ENCODE data around the gene PLXNA2.

The PLXNA2 gene

DNA sequence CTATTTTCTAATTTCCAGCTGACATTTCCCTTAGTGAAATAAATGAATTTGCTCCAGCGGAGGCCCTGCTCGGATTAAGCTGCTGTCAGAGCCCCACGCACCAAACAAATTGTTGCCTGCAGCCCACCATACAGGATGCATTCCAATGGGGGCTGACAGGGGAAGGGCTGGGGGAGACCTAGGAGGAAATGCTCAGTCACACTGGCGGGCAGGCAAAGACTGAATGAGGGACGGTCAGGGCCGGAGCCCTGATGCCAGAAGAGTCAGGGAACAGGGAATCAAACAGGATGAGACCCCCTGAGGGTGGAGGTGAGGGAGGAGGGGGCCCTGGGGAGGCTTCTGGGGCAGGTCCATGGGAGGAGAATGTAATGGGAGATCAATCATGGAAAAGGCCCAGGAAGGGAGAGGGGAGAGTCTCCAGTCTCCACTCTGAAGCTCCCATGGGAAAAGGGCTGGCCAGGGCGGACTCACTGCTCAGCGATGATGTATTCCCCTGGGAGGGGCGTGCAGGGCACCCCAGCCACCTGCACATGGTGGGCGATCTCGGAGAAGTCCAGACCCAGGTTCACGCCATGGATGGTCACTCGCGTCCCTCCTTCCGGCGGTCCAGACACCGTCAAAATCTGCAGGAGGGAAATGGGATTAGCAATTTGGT is 183.8 kb downstream of the PLXNA2 start:
- DNase-seq (ENCODE audit: low spot score) = no peak

DNA sequence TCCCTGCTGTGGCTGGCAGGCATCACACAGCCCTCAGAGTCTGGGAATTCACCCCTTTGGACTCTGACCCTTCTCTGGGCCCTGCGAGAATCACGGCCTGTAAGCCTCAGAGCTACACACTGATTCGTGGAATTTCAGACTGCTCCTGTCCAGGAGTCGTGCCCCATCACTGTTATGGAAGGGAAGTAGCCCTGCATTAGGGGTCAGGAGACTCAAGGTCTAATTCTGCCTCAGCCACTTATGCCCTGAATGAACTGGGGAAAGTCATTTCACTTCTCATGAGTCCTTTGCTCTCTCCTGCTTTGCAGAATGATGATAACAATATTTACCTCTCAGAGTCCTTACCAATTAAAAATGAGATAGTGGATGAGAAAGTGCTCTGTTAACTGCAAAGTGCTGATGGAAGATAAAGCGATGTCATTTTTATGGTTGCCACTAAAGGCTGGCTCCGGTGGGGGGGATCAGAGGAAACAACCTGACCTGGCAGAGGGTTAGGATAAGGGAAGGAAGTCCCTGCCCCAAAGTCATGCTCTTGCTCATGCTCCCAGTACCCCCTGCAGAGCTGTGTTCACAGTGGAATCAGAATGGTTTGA is 184.7 kb downstream of the PLXNA2 start:
- no peak for DNase-seq (ENCODE audit: low spot score)

GRCh38 chr1:208058756-208059155 is 185.4 kb downstream of the PLXNA2 start:
- DNase-seq (ENCODE audit: low spot score) = no peak

DNA sequence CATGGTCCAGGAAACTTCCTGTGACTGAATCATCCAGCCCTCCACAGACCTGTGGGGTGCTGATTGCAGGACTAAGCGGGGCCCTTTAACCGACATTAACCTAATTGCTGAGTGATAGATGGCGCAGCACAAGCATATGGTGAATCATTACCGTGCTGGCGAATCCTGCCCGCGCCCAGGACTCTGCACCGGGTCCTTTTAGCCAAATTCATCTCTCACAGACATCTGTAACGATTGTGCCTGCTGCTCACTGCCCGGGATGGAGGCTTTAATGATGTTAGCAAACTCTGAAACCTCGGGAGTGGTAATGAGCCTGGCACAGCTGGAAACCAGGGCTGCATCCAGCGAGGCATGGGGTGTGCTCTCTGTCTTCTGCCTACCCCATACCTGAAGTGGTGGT is 185.9 kb downstream of the PLXNA2 start:
- no peak for DNase-seq (ENCODE audit: low spot score)

DNA sequence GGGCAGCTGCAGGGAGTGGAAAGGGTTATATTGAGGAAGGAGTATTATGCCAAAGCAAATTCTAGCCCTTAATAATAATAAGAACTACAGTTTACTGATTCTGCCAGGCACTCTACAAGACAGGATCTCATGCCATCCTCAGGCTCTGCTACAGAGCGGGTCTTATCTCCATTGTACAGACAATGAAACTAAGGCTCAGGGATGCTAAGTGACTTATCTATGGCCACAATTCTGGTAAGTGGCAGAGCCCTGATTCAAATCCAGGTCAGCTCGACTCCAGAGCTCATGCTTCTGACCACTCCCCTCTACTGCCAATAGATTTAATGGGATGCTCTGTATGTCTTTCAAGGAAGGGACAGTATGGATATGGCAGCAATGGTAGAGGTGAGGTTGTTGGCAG is 187.1 kb downstream of the PLXNA2 start:
- DNase-seq (ENCODE audit: low spot score) = no peak

DNA sequence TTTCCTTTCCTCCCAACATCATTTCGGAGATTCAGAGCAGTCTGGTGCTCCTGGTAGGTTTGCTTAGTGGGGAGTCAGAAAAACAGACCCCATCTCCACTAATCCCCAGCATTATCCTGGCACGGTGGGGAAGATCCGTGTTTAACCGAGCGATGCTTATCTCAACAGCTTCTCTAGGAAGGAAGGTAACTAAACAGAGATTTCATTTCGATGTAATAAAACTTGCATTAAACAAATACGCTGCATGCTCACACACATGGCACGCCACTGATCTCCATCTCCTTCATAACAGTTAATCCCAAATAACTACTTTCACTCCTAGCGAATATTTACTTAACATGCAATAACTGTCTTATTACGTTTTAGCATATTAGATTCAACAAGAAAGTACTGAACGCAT is 188.6 kb downstream of the PLXNA2 start:
- DNase-seq (ENCODE audit: low spot score) = no peak

- DNase-seq (ENCODE audit: low spot score) = no peak
These were observed 189.2 kb downstream of the PLXNA2 start for GRCh38 chr1:208054911-208055379.

DNA sequence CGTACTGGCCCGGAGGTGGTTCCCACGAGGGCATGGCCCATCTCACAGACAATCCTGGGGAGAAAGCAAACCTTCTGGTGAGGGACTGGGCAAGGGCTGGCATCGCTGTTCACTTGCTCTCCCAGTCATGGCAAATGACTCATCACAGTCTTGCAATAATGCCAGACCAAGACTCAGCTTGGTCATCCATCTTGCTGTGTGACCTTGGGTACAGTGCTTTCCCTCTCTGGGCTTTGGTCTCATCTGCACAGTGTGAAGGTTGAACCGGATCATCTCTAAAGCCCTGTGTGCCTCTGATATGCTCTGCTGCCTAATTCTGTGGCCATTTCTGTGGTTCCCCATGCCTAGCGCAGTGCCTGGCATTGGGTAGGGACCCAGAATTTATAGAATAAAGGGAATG is 189.7 kb downstream of the PLXNA2 start:
- no peak for DNase-seq (ENCODE audit: low spot score)

GRCh38 chr1:208053661-208054060 is 190.5 kb downstream of the PLXNA2 start:
- DNase-seq (ENCODE audit: low spot score) = no peak

- DNase-seq (ENCODE audit: low spot score) = no peak
These were observed 191.2 kb downstream of the PLXNA2 start for GRCh38 chr1:208052926-208053407.

DNA sequence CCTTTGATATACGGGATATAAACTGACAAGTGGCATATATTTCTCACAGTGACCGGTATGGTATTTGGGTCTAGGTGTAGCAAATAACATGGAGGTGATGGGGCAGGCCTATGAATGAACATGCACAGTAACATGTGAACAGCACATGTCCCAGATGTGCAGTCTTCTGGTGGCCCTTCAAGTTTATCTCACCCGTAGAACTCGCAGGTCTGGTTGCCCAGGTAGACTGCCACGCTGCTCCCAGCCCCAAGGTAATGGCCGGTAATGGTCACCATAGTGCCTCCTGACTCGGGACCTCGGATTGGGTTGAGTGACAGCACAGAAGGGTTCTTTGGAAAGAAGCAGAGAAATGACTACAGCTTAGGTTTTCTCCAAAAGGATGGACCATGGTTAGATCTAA is 192.0 kb downstream of the PLXNA2 start:
- DNase-seq (ENCODE audit: low spot score) = no peak

DNA sequence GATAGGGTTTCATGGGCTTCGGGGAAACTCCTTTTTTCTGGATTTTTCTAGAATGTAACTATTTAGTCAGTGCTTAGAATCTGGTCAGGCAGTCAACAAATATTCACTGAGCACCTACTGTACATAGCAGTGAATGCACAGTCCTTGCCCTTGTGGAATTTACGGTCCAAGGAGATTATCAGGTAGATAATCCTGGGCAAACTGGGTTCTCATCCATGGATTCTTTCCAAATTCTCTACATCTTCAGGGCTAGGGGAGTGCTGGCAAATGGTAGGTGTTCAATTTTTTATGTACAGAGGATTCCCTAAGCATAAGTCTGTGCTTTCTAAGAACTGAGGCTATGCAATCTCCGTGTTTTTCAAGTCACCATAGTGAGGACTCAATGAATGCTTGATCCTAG is 192.5 kb downstream of the PLXNA2 start:
- DNase-seq (ENCODE audit: low spot score) = no peak

GRCh38 chr1:208048904-208049303 is 195.3 kb downstream of the PLXNA2 start:
- DNase-seq (ENCODE audit: low spot score) = no peak

DNA sequence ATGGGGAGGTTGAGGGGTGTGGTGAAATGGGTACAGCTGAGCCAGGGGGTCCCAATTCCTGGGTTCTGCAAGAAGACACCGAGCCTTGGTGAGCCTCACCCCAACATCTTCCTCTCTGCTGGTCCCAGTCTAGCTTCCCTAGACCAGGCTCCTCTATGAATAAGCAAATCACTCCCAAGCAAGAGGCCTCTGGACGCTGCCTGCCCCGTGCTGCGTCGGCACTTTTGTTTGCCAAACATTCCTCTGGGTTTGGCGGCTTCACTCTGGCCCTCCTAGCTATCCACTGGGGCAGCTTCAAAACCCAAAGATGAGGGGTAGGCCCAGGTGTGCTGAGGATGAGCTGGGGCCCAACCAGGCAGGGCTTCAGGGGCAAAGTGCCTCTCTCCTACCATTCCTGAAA is 196.2 kb downstream of the PLXNA2 start:
- no peak for DNase-seq (ENCODE audit: low spot score)

GRCh38 chr1:208047476-208047934 is 196.7 kb downstream of the PLXNA2 start:
- no peak for DNase-seq (ENCODE audit: low spot score)

DNA sequence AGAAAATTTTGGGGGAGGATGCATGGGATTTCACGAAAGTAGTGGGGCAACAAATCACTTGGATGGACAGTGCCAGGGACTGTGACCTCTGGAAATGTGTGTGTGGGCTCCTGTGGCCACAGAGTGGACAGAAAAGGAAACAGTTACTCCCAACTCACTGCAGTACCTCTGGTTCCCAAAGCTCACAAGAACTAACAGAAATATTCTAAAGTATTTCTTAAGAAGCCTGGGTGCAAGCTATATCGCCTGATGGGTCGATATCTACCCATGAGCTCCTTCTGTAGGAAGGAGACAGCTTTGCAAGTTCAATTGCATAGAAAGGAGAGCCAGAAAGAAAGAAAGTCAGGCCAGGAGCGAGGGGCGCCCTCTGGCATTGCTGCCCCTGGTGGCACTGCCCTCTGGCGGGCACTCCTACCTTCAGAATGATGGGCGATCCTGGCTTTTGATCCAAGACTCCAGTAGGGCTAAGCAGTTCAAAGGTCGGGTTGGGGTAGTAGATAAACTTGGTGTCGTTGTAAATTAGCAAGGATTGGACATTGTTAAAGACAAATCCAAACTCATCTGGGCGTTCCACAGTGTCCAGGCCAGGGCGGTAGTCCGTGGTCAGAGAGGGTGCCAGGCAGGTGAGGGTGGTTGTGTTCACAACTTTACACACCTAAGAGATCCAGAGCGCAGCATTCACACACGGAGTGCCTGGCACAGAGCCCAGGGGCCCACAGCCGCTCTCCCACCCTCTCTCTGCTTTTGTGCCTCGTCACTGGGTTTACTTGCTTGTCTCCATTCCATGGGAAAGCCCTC is 198.5 kb downstream of the PLXNA2 start:
- no peak for DNase-seq (ENCODE audit: low spot score)

- DNase-seq (ENCODE audit: low spot score) = no peak
These were observed 199.4 kb downstream of the PLXNA2 start for GRCh38 chr1:208044589-208045462.

DNA sequence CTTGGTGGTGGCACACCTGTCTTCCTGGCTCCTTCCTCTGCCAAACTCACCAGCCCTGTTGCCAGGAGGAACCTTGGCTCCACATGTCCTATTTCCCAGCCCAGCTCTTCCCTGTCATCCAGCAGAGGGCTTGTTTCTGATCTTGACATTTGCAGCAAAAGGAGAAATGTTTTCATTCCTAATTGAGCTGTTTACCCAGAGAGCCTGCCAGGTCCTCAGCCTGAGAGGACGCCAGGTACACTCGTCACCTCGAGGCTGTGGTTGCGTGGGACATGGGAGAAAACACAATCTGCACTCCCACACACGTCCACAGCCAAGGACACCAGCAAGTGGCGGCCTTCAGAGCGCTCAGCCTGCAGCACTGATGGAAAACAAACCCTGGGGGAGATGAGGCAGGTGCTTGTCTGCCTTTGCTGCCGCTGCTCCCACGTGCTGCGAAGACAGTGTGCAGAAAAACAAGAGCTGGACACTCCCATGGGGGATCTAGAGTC is 200.4 kb downstream of the PLXNA2 start:
- no peak for DNase-seq (ENCODE audit: low spot score)

GRCh38 chr1:208042868-208043267 is 201.3 kb downstream of the PLXNA2 start:
- DNase-seq (ENCODE audit: low spot score) = no peak

DNA sequence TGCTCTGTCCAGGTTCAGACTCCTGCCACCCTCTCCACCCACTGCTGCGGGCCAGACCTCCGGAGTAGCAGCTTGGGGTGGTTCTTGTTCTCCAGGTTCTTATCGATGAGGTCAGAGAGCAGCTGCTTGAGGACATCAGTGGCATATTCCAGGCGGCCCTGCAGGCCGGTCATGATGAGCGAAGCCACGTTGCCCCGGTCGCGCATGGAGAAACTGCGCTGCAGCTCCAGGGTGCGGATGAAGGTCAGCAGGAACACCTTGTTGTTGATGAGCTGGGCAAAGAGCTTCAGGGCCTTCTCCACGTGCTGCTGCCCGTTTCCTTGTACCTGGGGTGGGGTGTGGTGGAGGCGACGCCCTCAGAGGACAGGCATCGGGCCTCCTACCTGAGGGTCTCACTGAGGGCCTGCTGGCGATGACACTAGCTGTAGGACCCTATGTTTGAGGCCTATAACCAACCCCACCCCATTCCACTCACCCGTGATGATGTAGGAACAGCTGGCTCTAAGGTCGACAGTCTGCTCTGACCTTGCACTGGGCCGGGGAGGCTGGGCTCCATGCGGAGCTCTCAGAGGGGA is 202.1 kb downstream of the PLXNA2 start:
- no peak for DNase-seq (ENCODE audit: low spot score)

- no peak for DNase-seq (ENCODE audit: low spot score)
These were observed 202.7 kb downstream of the PLXNA2 start for GRCh38 chr1:208041505-208041904.

Data from kidney capillary endothelial cell (primary cell).